SK-N-SH treated with all-trans-retinoic acid at 6 μM for 48 hours (cell line): ENCODE measurements around the gene SRRM3.
A peak's percentile ranks its signal among the peaks of the same experiment; 100 is the strongest.

Experiments used
- ATAC-seq: fragments of 200-7000 bp; cut with Tn5 transposase; 3 replicates; pipeline ENCODE4 v1.9.1; 2020; ENCODE audit warnings: mild to moderate bottlenecking, moderate library complexity
- BACH2 ChIP-seq: fragments of 250-450 bp; sonication (Bioruptor Pico); IDR thresholded peaks from 2 replicates; pipeline ENCODE4 v1.9.0; 2021; ENCODE audit warnings: mild to moderate bottlenecking, borderline replicate concordance
- CSDC2 ChIP-seq: fragments of 250-450 bp; sonication (Bioruptor Pico); IDR thresholded peaks from 2 replicates; pipeline ENCODE4 v1.5.0; 2020; ENCODE audit warnings: mild to moderate bottlenecking, moderate library complexity
- CSRNP3 ChIP-seq: fragments of 250-450 bp; sonication (Bioruptor Pico); IDR thresholded peaks from 2 replicates; pipeline ENCODE4 v1.5.1; 2021; ENCODE audit warnings: mild to moderate bottlenecking, moderate library complexity
- GLIS3 ChIP-seq: fragments of 250-450 bp; sonication (Bioruptor Pico); IDR thresholded peaks from 2 replicates; pipeline ENCODE4 v1.5.0; 2020; ENCODE audit warnings: mild to moderate bottlenecking, moderate library complexity
- ISL1 ChIP-seq: fragments of 250-450 bp; sonication (Bioruptor Pico); IDR thresholded peaks from 2 replicates; pipeline ENCODE4 v2.1.2; 2022; ENCODE audit warnings: mild to moderate bottlenecking, moderate library complexity
- OSR1 ChIP-seq: fragments of 250-450 bp; sonication (Bioruptor Pico); IDR thresholded peaks from 2 replicates; pipeline ENCODE4 v1.8.0; 2022; ENCODE audit warnings: moderate library complexity, mild to moderate bottlenecking, inconsistent platforms
- PATZ1 ChIP-seq: fragments of 250-450 bp; sonication (Bioruptor Pico); IDR thresholded peaks from 2 replicates; pipeline ENCODE4 v1.8.0; 2020; ENCODE audit warnings: mild to moderate bottlenecking, moderate library complexity, borderline replicate concordance
- RARB ChIP-seq: fragments of 250-450 bp; sonication (Bioruptor Pico); IDR thresholded peaks from 2 replicates; pipeline ENCODE4 v1.8.0; 2021; ENCODE audit warnings: mild to moderate bottlenecking, moderate library complexity
- SNAI2 ChIP-seq: fragments of 250-450 bp; sonication (Bioruptor Pico); IDR thresholded peaks from 2 replicates; pipeline ENCODE4 v1.5.0; 2020; ENCODE audit warnings: mild to moderate bottlenecking, moderate library complexity
- TCF4 ChIP-seq: fragments of 250-450 bp; sonication (Bioruptor Pico); IDR thresholded peaks from 2 replicates; pipeline ENCODE4 v1.8.0; 2021; ENCODE audit warnings: mild to moderate bottlenecking, moderate library complexity, borderline replicate concordance
- TOX ChIP-seq: fragments of 250-450 bp; sonication (Bioruptor Pico); IDR thresholded peaks from 2 replicates; pipeline ENCODE4 v1.8.0; 2021; ENCODE audit warnings: mild to moderate bottlenecking, moderate library complexity, borderline replicate concordance
- ZC3H10 ChIP-seq: fragments of 250-450 bp; sonication (Bioruptor Pico); IDR thresholded peaks from 2 replicates; pipeline ENCODE4 v1.5.1; 2021; ENCODE audit warnings: mild to moderate bottlenecking, moderate library complexity
- ZFP3 ChIP-seq: fragments of 250-450 bp; sonication (Bioruptor Pico); IDR thresholded peaks from 2 replicates; pipeline ENCODE4 v1.5.0; 2020; ENCODE audit warnings: mild to moderate bottlenecking, moderate library complexity
- ZFP30 ChIP-seq: fragments of 450-650 bp; formaldehyde crosslinking; IDR thresholded peaks from 2 replicates; pipeline ENCODE4 v1.5.0; 2022; ENCODE audit warnings: mild to moderate bottlenecking, moderate library complexity
- ZNF565 ChIP-seq: fragments of 450-650 bp; formaldehyde crosslinking; conservative IDR thresholded peaks from 2 replicates; pipeline ENCODE4 v1.5.0; 2020; ENCODE audit warnings: low read depth, mild to moderate bottlenecking, moderate library complexity
- ZNF70 ChIP-seq: fragments of 450-650 bp; formaldehyde crosslinking; IDR thresholded peaks from 2 replicates; pipeline ENCODE4 v1.5.0; 2020; ENCODE audit warnings: mild to moderate bottlenecking, moderate library complexity
- ZNF8 ChIP-seq: fragments of 450-650 bp; formaldehyde crosslinking; IDR thresholded peaks from 2 replicates; pipeline ENCODE4 v1.5.0; 2020; ENCODE audit warnings: mild to moderate bottlenecking, moderate library complexity
- TF ChIP-seq, protein P1 (sequence below): fragments of 250-450 bp; sonication (Bioruptor Pico); IDR thresholded peaks from 2 replicates; pipeline ENCODE4 v1.8.0; 2021; ENCODE audit warnings: low read depth, mild to moderate bottlenecking, moderate library complexity, borderline replicate concordance
- TF ChIP-seq, protein P2 (sequence below): fragments of 250-450 bp; sonication (Bioruptor Pico); IDR thresholded peaks from 2 replicates; pipeline ENCODE4 v1.5.0; 2020; ENCODE audit warnings: mild to moderate bottlenecking, moderate library complexity
- TF ChIP-seq, protein P3 (sequence below): fragments of 250-450 bp; sonication (Bioruptor Pico); IDR thresholded peaks from 2 replicates; pipeline ENCODE4 v1.5.1; 2020; ENCODE audit warnings: low read depth, mild to moderate bottlenecking, moderate library complexity

SRRM3 gene

DNA sequence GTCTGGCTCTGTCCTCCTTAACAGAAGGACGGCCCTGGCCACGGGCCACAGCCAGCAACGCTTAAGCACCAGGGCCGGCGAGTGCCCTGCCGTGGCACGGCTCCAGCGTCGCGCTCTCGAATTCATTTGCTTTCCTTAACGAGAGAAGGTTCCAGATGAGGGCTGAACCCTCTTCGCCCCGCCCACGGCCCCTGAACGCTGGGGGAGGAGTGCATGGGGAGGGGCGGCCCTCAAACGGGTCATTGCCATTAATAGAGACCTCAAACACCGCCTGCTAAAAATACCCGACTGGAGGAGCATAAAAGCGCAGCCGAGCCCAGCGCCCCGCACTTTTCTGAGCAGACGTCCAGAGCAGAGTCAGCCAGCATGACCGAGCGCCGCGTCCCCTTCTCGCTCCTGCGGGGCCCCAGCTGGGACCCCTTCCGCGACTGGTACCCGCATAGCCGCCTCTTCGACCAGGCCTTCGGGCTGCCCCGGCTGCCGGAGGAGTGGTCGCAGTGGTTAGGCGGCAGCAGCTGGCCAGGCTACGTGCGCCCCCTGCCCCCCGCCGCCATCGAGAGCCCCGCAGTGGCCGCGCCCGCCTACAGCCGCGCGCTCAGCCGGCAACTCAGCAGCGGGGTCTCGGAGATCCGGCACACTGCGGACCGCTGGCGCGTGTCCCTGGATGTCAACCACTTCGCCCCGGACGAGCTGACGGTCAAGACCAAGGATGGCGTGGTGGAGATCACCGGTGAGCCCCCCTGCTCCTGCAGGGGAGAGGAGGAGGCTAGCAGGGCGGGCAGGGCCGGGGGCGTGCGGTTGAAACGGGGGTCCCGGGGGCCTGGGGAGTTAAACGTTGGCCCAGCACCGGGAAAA lies 100.9 kb downstream of the SRRM3 start, which contains the start of gene HSPB1:
HSPB1 (plus strand) TSS at position 327 of the 855 bp plus-strand sequence; CDS start at position 367, 40 bp downstream.
- TF ChIP-seq OSR1 (CRISPR knock-in tag) (no peak), ZNF70 (CRISPR knock-in tag) (no peak), CSDC2 (CRISPR knock-in tag) (no peak), ZNF565 (CRISPR knock-in tag) (no peak), ZFP3 (CRISPR knock-in tag) (peak; percentile 47; the same call in 1 of the 2 replicates), TOX (CRISPR knock-in tag) (no peak), PATZ1 (peak; percentile 44; the same call in 1 of the 2 replicates), GLIS3 (CRISPR knock-in tag) (no peak), ZC3H10 (CRISPR knock-in tag) (no peak), ISL1 (CRISPR knock-in tag) (no peak), ZFP30 (CRISPR knock-in tag) (no peak), SNAI2 (CRISPR knock-in tag) (no peak), CSRNP3 (CRISPR knock-in tag) (no peak), RARB (CRISPR knock-in tag) (no peak), TCF4 (CRISPR knock-in tag) (0 out of 2 replicates have a peak, but pooled peaks have one; percentile 31), BACH2 (no peak)
- TF ChIP-seq, protein P1, sequence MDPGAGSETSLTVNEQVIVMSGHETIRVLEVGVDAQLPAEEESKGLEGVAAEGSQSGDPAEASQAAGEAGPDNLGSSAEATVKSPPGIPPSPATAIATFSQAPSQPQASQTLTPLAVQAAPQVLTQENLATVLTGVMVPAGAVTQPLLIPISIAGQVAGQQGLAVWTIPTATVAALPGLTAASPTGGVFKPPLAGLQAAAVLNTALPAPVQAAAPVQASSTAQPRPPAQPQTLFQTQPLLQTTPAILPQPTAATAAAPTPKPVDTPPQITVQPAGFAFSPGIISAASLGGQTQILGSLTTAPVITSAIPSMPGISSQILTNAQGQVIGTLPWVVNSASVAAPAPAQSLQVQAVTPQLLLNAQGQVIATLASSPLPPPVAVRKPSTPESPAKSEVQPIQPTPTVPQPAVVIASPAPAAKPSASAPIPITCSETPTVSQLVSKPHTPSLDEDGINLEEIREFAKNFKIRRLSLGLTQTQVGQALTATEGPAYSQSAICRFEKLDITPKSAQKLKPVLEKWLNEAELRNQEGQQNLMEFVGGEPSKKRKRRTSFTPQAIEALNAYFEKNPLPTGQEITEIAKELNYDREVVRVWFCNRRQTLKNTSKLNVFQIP (CRISPR knock-in tag): no peak
- TF ChIP-seq, protein P2, sequence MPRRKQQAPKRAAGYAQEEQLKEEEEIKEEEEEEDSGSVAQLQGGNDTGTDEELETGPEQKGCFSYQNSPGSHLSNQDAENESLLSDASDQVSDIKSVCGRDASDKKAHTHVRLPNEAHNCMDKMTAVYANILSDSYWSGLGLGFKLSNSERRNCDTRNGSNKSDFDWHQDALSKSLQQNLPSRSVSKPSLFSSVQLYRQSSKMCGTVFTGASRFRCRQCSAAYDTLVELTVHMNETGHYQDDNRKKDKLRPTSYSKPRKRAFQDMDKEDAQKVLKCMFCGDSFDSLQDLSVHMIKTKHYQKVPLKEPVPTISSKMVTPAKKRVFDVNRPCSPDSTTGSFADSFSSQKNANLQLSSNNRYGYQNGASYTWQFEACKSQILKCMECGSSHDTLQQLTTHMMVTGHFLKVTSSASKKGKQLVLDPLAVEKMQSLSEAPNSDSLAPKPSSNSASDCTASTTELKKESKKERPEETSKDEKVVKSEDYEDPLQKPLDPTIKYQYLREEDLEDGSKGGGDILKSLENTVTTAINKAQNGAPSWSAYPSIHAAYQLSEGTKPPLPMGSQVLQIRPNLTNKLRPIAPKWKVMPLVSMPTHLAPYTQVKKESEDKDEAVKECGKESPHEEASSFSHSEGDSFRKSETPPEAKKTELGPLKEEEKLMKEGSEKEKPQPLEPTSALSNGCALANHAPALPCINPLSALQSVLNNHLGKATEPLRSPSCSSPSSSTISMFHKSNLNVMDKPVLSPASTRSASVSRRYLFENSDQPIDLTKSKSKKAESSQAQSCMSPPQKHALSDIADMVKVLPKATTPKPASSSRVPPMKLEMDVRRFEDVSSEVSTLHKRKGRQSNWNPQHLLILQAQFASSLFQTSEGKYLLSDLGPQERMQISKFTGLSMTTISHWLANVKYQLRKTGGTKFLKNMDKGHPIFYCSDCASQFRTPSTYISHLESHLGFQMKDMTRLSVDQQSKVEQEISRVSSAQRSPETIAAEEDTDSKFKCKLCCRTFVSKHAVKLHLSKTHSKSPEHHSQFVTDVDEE (CRISPR knock-in tag): peak; percentile 31; the same call in 1 of the 2 replicates
- TF ChIP-seq, protein P3, sequence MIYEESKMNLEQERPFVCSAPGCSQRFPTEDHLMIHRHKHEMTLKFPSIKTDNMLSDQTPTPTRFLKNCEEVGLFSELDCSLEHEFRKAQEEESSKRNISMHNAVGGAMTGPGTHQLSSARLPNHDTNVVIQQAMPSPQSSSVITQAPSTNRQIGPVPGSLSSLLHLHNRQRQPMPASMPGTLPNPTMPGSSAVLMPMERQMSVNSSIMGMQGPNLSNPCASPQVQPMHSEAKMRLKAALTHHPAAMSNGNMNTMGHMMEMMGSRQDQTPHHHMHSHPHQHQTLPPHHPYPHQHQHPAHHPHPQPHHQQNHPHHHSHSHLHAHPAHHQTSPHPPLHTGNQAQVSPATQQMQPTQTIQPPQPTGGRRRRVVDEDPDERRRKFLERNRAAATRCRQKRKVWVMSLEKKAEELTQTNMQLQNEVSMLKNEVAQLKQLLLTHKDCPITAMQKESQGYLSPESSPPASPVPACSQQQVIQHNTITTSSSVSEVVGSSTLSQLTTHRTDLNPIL: no peak
- ATAC-seq: peak; percentile 69

DNA sequence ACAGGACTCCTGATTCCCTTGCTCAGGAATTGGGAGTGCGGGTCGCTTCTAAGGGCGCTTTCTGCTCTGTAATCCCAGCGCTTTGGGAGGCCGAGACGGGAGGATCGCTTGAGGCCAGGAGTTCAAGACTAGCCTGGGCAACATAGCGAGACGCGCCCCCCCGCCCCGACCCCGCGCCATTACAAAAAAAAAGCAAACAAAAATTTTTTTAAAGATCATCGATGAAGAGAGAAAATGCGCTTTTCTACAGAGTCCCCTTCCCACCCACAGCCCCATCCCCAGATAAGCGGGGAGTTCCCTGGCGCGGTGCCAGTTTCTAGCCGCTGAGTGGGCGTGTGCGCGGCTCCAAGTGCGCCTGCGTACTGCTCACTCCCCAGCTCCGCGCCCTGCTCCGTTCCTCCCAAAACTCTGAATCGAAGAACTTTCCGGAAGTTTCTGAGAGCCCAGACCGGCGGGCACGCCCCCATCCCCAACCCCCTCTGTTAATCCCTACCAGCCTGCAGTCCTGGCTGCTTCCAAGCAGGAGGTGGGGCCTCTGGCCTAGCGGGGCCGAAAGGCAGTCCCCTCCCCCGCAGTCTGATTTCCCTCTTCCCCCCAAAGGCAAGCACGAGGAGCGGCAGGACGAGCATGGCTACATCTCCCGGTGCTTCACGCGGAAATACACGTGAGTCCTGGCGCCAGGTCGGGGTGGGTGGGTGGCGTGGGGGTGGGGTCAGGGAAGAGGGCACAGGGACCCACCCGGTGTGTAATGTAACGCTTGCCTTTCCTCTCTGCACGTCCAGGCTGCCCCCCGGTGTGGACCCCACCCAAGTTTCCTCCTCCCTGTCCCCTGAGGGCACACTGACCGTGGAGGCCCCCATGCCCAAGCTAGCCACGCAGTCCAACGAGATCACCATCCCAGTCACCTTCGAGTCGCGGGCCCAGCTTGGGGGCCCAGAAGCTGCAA lies 101.8 kb downstream of the SRRM3 start:
- TF ChIP-seq RARB (CRISPR knock-in tag) (no peak), CSDC2 (CRISPR knock-in tag) (no peak), PATZ1 (peak; percentile 27; the same call in 1 of the 2 replicates), ISL1 (CRISPR knock-in tag) (no peak), ZC3H10 (CRISPR knock-in tag) (no peak), ZNF8 (CRISPR knock-in tag) (no peak)
- ATAC-seq: peak; percentile 79
